Measurements from ENCODE around the gene CCDC13. TPM values are rescaled to one million over a fixed set of nuclear protein-coding genes. Genes with fewer than 3 reads are reported as not detected.
"Not testable (repeated sequence)": the region's sequence is repeated elsewhere in the genome, so short reads cannot be mapped to it uniquely, and the experiment has no call there.

CCDC13 gene
- total RNA-seq, 6 experiments from 2014 or later = 1.2 to 2.5 (median 1.6) TPM

GRCh38 chr3:42815826-42816225 is 42.8 kb upstream of the CCDC13 start:
- 61% methylated on average over 2 of the region's 2 CpGs for WGBS (ENCODE audit: insufficient coverage, low coverage, low lambda C conversion rate, missing lambda C conversion rate)
- H3K27me3 ChIP-seq = no peaks in the 10 kb centered on the region
- no peaks in the 10 kb centered on the region for H3K36me3 ChIP-seq
- H3K4me3 ChIP-seq = no peak overlapping the region
- TF ChIP-seq POLR2A (IDR thresholded peaks at IDR 0.05) (no peak), CTCF (IDR thresholded peaks at IDR 0.05) (no peak)
- no peak overlapping the region for H3K27ac ChIP-seq
- ATAC-seq = no peak
- no peak for DNase-seq
- peaks cover 0 to 16% (median 6%) of the 10 kb centered on the region in 4 donors for H3K4me1 ChIP-seq
- H3K9me3 ChIP-seq = no peaks in the 10 kb centered on the region
- intact Hi-C loops (cut with DNase I) = no loop called here

DNA sequence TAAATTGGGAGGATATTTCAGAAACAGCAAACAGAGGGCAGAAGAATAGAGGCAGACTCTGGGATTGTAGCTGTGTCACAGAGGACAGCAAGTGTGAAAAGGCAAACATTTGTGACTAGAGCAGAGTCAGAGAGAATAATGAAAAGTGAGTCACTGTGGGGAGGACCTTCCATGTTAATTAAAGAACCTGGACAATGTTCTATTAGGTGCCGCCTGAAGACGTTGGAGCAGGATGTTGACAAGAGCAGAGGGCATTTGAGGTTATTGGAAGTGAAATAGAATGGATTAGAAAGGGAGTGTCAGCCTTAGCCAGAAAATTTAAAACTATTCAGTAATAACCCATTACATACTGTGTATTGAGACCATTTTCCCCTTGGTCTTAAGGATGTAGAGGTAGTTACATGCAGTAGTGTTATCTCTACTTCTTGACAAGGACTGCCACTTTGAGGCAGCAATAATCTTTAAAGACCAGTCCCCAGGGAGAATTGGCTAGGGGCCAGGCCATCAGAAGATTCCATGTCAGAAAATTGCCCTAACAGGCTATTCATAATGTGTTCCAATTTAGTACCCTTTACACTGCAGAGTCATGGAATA is 42.0 kb upstream of the CCDC13 start:
- intact Hi-C loops (cut with DNase I) = no loop called here
- no peak overlapping the region for H3K4me3 ChIP-seq
- no peaks in the 10 kb centered on the region for H3K36me3 ChIP-seq
- peaks cover 0 to 12% (median 4%) of the 10 kb centered on the region in 4 donors for H3K4me1 ChIP-seq
- ATAC-seq (peak in 1 of 4 donors; percentile 35), DNase-seq (no peak)
- no peak overlapping the region for H3K27ac ChIP-seq
- TF ChIP-seq POLR2A (IDR thresholded peaks at IDR 0.05) (no peak), CTCF (IDR thresholded peaks at IDR 0.05) (no peak)
- no peaks in the 10 kb centered on the region for H3K27me3 ChIP-seq
- WGBS (ENCODE audit: insufficient coverage, low coverage, low lambda C conversion rate, missing lambda C conversion rate) = 13% methylated on average over 1 of the region's 2 CpGs
- H3K9me3 ChIP-seq = no peaks in the 10 kb centered on the region

GRCh38 chr3:42814246-42814645 is 41.2 kb upstream of the CCDC13 start:
- no peaks in the 10 kb centered on the region for H3K36me3 ChIP-seq
- WGBS (ENCODE audit: insufficient coverage, low coverage, low lambda C conversion rate, missing lambda C conversion rate) = 86% methylated on average over 5 of the region's 5 CpGs
- H3K27me3 ChIP-seq = no peaks in the 10 kb centered on the region
- no peak overlapping the region for H3K27ac ChIP-seq
- intact Hi-C loops (cut with DNase I) = no loop called here
- H3K4me1 ChIP-seq = peaks cover 0 to 4% (median under 1%) of the 10 kb centered on the region in 4 donors
- TF ChIP-seq CTCF (IDR thresholded peaks at IDR 0.05) = no peak
- DNase-seq (no peak), ATAC-seq (no peak)
- H3K4me3 ChIP-seq = no peak overlapping the region
- no peaks in the 10 kb centered on the region for H3K9me3 ChIP-seq

- H3K4me1 ChIP-seq; H3K27ac ChIP-seq; H3K27me3 ChIP-seq; H3K36me3 ChIP-seq; ATAC-seq; H3K4me3 ChIP-seq; H3K9me3 ChIP-seq; intact Hi-C loops (cut with DNase I); DNase-seq: not testable (repeated sequence)
- 76% methylated on average over 6 of the region's 15 CpGs for WGBS (ENCODE audit: insufficient coverage, low coverage, low lambda C conversion rate, missing lambda C conversion rate)
Measured at GRCh38 chr3:42811118-42811883, 38.2 kb upstream of the CCDC13 start.

- H3K27ac ChIP-seq; H3K9me3 ChIP-seq; H3K4me1 ChIP-seq; ATAC-seq; H3K36me3 ChIP-seq; intact Hi-C loops (cut with DNase I); DNase-seq; H3K27me3 ChIP-seq; H3K4me3 ChIP-seq: not testable (repeated sequence)
- WGBS (ENCODE audit: insufficient coverage, low coverage, low lambda C conversion rate, missing lambda C conversion rate) = 85% methylated on average over 9 of the region's 10 CpGs
Measured at GRCh38 chr3:42810706-42811105, 37.7 kb upstream of the CCDC13 start.

Measured in right lobe of liver (tissue), 6 donors.